HL-60 (cell line): ENCODE data around the gene TSC22D3.

Source experiments
- DNase-seq, 2 experiments: peaks; one replicate each; pipeline ENCODE4 v3.0.0-alpha.2; 2010 to 2020; ENCODE audit warnings: low read depth in 1 of 2, low spot score in 1 of 2
- H3K27ac ChIP-seq: fragments of 250-450 bp; sonication (Bioruptor Pico); replicated peaks from 2 replicates; pipeline ENCODE4 v1.5.1; 2020; ENCODE audit warnings: mild to moderate bottlenecking, moderate library complexity
- H3K27me3 ChIP-seq: fragments of 250-450 bp; sonication (Bioruptor Pico); 2 replicates; pipeline ENCODE4 v1.5.1; 2021; ENCODE audit warnings: mild to moderate bottlenecking, moderate library complexity; ENCODE audit not compliant: insufficient read depth, poor library complexity, severe bottlenecking
- H3K4me3 ChIP-seq: replicated peaks from 2 replicates; pipeline ENCODE4 v1.5.1; 2011; ENCODE audit warnings: mild to moderate bottlenecking, control low read depth, low read length; ENCODE audit not compliant: insufficient read depth
- CTCF ChIP-seq: IDR thresholded peaks from one replicate; pipeline ENCODE4 v1.5.1; 2011; ENCODE audit warnings: low read length, control low read depth, inconsistent platforms; ENCODE audit not compliant: insufficient read depth
- GABPA ChIP-seq: IDR thresholded peaks from 2 replicates; pipeline ENCODE4 v1.6.1; 2012; ENCODE audit warnings: low read depth
- POLR2AphosphoS5 ChIP-seq: IDR thresholded peaks from 2 replicates; pipeline ENCODE4 v1.6.1; 2012; ENCODE audit warnings: low read depth
- REST ChIP-seq: IDR thresholded peaks from 2 replicates; pipeline ENCODE4 v1.6.1; 2012; ENCODE audit warnings: low read depth; ENCODE audit not compliant: insufficient replicate concordance
- SPI1 ChIP-seq: IDR thresholded peaks from 2 replicates; pipeline ENCODE4 v1.6.1; 2012; ENCODE audit warnings: low read depth, mild to moderate bottlenecking, borderline replicate concordance

Gene TSC22D3

GRCh38 chrX:107721318-107721717 lies 54.3 kb downstream of the TSC22D3 start:
- peak in 1 of 2 experiments; percentile 37 for DNase-seq
- TF ChIP-seq POLR2AphosphoS5 (no peak), SPI1 (peak; percentile 86), CTCF (no peak), REST (peak; percentile 80), GABPA (no peak)
- Histone ChIP-seq H3K4me3 (no peak overlapping the region), H3K27me3 (no peaks in the 10 kb centered on the region), H3K27ac (no peak overlapping the region)

GRCh38 chrX:107718156-107718621 lies 57.4 kb downstream of the TSC22D3 start:
- H3K27me3 ChIP-seq: no peaks in the 10 kb centered on the region
- peak; percentile 57 to 69 for DNase-seq
- TF ChIP-seq REST (no peak), CTCF (peak; percentile 58)
- H3K27ac ChIP-seq: no peak overlapping the region
- no peak overlapping the region for H3K4me3 ChIP-seq

- TF ChIP-seq CTCF (no peak), GABPA (no peak), SPI1 (peak; percentile 56; the same call in 1 of the 2 replicates), REST (no peak), POLR2AphosphoS5 (peak; percentile 89; the same call in 1 of the 2 replicates)
- DNase-seq: peak; percentile 59 to 86
- Histone ChIP-seq H3K4me3 (peak overlapping the region; percentile 54), H3K27me3 (no peaks in the 10 kb centered on the region), H3K27ac (peak overlapping the region; percentile 85)
These were observed 58.5 kb downstream of the TSC22D3 start for GRCh38 chrX:107716816-107717700.
